Measurements from ENCODE around the gene PLA1A.

Gene PLA1A

GRCh38 chr3:119588112-119588511, 9.6 kb upstream of the PLA1A start:
- Histone ChIP-seq H3F3A (ENCODE audit: low read depth) (no peaks in the 10 kb centered on the region), H3K4me2 (ENCODE audit: low read depth, low read length, poor library complexity, severe bottlenecking) (no peak overlapping the region), H3K9me2 (replicated peaks; ENCODE audit: low read depth, low read length) (no peaks in the 10 kb centered on the region), H3K79me2 (ENCODE audit: insufficient read depth, low read length) (no peaks in the 10 kb centered on the region), H3K4me1 (ENCODE audit: insufficient read depth, low read length, poor library complexity, severe bottlenecking) (no peaks in the 10 kb centered on the region), H4K20me1 (ENCODE audit: insufficient read depth, low read length, poor library complexity, severe bottlenecking) (no peaks in the 10 kb centered on the region), H3K4me3 (ENCODE audit: low read length, poor library complexity, severe bottlenecking) (no peak overlapping the region), H3K9me3 (ENCODE audit: insufficient read depth, low read depth, low read length) (no peaks in the 10 kb centered on the region), H2AFZ (ENCODE audit: low read length) (no peak overlapping the region), H3K27me3 (ENCODE audit: insufficient read depth, low read length, poor library complexity, severe bottlenecking) (peaks cover 8% of the 10 kb centered on the region), H3K9ac (ENCODE audit: low read depth, low read length, poor library complexity, severe bottlenecking) (no peak overlapping the region), H3K36me3 (ENCODE audit: insufficient read depth, low read length) (no peaks in the 10 kb centered on the region)
- no peak for TF ChIP-seq EZH2phosphoT487 (IDR thresholded peaks at IDR 0.05; ENCODE audit: borderline replicate concordance)
- TF ChIP-seq CTCF (conservative IDR thresholded peaks at IDR 0.05; ENCODE audit: low read length): no peak

- H4K20me1 ChIP-seq (ENCODE audit: insufficient read depth, low read length, poor library complexity, severe bottlenecking): no peaks in the 10 kb centered on the region
- TF ChIP-seq CTCF (conservative IDR thresholded peaks at IDR 0.05; ENCODE audit: low read length): no peak
- no peak for TF ChIP-seq EZH2phosphoT487 (IDR thresholded peaks at IDR 0.05; ENCODE audit: borderline replicate concordance)
- peaks cover 8% of the 10 kb centered on the region for H3K27me3 ChIP-seq (ENCODE audit: insufficient read depth, low read length, poor library complexity, severe bottlenecking)
- H3K4me1 ChIP-seq (ENCODE audit: insufficient read depth, low read length, poor library complexity, severe bottlenecking): no peaks in the 10 kb centered on the region
- no peak overlapping the region for H3K4me2 ChIP-seq (ENCODE audit: low read depth, low read length, poor library complexity, severe bottlenecking)
- no peaks in the 10 kb centered on the region for H3K9me3 ChIP-seq (ENCODE audit: insufficient read depth, low read depth, low read length)
- no peak overlapping the region for H2AFZ ChIP-seq (ENCODE audit: low read length)
- H3K9me2 ChIP-seq (replicated peaks; ENCODE audit: low read depth, low read length): no peaks in the 10 kb centered on the region
- H3K36me3 ChIP-seq (ENCODE audit: insufficient read depth, low read length): no peaks in the 10 kb centered on the region
- no peak overlapping the region for H3K4me3 ChIP-seq (ENCODE audit: low read length, poor library complexity, severe bottlenecking)
- no peak overlapping the region for H3K9ac ChIP-seq (ENCODE audit: low read depth, low read length, poor library complexity, severe bottlenecking)
- no peaks in the 10 kb centered on the region for H3K79me2 ChIP-seq (ENCODE audit: insufficient read depth, low read length)
- no peaks in the 10 kb centered on the region for H3F3A ChIP-seq (ENCODE audit: low read depth)
Observed at GRCh38 chr3:119589102-119589773, 8.4 kb upstream of the PLA1A start.

GRCh38 chr3:119590706-119591105, 7.0 kb upstream of the PLA1A start:
- Histone ChIP-seq H4K20me1 (ENCODE audit: insufficient read depth, low read length, poor library complexity, severe bottlenecking) (no peaks in the 10 kb centered on the region), H3K27me3 (ENCODE audit: insufficient read depth, low read length, poor library complexity, severe bottlenecking) (peaks cover 8% of the 10 kb centered on the region), H2AFZ (ENCODE audit: low read length) (no peak overlapping the region), H3K4me2 (ENCODE audit: low read depth, low read length, poor library complexity, severe bottlenecking) (no peak overlapping the region), H3F3A (ENCODE audit: low read depth) (no peaks in the 10 kb centered on the region), H3K9ac (ENCODE audit: low read depth, low read length, poor library complexity, severe bottlenecking) (no peak overlapping the region), H3K4me1 (ENCODE audit: insufficient read depth, low read length, poor library complexity, severe bottlenecking) (no peaks in the 10 kb centered on the region), H3K79me2 (ENCODE audit: insufficient read depth, low read length) (no peaks in the 10 kb centered on the region), H3K36me3 (ENCODE audit: insufficient read depth, low read length) (no peaks in the 10 kb centered on the region), H3K9me3 (ENCODE audit: insufficient read depth, low read depth, low read length) (no peaks in the 10 kb centered on the region), H3K9me2 (replicated peaks; ENCODE audit: low read depth, low read length) (no peaks in the 10 kb centered on the region), H3K4me3 (ENCODE audit: low read length, poor library complexity, severe bottlenecking) (no peak overlapping the region)
- TF ChIP-seq EZH2phosphoT487 (IDR thresholded peaks at IDR 0.05; ENCODE audit: borderline replicate concordance): no peak
- no peak for TF ChIP-seq CTCF (conservative IDR thresholded peaks at IDR 0.05; ENCODE audit: low read length)

All from Loucy (cell line).